ENCODE data around the gene BAZ2B.

The BAZ2B gene

GRCh38 chr2:159459279-159459678, 157.1 kb downstream of the BAZ2B start:
- FAIRE-seq, result no peak

DNA sequence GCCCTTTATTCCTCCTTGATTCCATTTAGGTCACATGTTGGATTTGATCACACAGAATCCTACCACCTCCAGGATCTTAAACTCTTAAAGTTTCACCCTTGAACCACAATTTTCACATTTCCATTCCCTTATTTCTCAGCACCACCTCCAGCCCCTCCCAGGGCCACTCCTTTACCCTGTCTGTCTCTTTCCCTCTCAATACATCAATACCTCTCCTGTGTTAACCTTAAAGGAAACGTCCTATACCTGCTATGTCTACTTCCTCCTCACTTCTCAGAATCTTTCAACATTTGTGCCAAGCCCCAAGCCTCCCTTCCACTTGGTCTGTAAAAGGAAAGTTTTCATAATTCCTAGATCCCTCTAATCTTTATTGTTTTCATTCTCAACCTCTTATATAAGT, 158.8 kb downstream of the BAZ2B start:
- no peak for FAIRE-seq

- FAIRE-seq, result peak; percentile 32
These were observed 159.6 kb downstream of the BAZ2B start for GRCh38 chr2:159456500-159457426.

- FAIRE-seq, result peak; percentile 48
These were observed 160.9 kb downstream of the BAZ2B start for GRCh38 chr2:159455330-159455918.

GRCh38 chr2:159454185-159454584, 162.2 kb downstream of the BAZ2B start:
- FAIRE-seq, result no peak

GRCh38 chr2:159450180-159450579, 166.2 kb downstream of the BAZ2B start:
- no peak for FAIRE-seq

DNA sequence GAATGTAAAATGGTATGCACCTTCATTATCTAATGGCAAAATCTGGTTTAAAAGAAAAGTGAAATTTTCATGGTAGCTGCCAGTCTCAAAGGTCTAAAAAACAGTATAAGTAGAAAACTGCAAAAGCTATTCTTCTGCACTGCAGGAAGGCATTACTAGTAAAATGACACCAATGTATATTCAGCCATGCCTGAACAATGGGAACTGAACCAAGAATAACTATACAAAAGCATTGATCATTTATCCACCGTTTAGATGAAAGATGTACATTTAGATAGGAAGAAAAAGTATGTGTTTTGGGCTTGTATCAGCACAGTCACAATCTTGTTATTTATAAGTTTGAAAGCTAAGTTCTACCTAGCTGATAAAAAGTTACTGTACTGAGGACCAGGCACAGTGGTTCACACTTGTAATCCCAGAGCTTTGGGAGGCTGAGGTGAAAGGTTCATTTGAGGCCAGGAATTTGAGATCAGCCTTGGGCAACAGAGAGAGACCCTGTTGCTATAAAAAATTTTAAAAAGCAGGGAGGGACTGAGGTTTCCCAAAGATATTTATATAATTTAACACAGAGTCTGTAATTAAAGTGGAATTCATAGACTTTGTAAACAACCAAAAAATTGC, 166.7 kb downstream of the BAZ2B start:
- FAIRE-seq, result no peak

DNA sequence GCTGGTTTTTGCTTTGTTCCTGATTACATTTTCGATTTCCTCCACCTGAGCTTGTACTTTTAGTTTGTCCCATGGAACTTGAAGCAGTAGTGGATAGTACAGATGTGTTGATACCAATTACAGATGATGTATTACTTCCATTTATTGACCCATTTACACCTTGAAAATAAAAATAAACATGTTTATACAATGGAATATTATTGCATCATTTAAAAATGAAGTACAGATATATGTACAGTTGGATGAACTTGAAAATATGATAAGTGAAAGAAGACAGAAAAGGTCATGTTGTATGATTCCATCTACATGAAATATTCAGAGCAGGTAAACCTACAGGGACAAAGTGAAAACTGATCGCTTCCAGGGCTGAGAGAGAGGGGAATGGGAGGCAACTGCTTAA, 169.5 kb downstream of the BAZ2B start:
- FAIRE-seq, result no peak

DNA sequence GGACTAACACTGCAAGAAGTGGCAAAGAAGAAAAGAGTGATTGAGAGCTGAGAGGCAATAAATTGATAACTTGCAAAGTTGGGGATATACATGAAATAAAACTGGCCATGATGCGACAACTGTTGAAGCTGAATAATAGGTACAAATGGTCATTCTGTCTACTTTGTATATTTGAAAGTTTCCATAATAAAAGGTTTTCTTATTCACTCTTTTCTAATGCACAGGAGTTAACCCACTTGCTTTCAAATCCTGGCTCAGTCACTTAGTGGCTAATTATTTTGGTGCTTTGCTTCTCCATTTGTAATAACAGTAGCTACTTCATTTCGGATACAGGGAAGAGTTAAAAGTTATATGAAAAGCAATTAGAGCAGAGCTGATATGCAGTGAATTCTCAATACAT, 170.1 kb downstream of the BAZ2B start:
- FAIRE-seq, result no peak

GRCh38 chr2:159445307-159445706, 171.0 kb downstream of the BAZ2B start:
- no peak for FAIRE-seq

DNA sequence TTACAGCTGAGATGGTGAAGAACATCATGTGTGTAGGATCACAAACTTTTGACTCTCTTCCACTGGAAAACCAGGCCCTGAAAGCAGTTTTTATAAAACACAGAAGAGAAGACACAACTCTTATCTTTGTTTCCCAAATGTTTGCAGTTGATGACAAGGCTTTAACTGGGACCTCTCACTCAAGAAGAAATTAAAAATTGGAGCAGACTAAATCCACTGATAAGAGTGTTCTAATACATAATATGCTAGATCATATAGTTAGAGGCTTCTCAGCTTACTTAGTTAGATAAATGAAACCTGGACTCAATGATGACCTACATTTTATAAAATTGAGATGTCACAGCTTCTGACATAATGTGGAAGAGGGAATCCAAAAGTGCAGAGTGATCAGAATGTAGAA, 171.6 kb downstream of the BAZ2B start:
- FAIRE-seq, result no peak

DNA sequence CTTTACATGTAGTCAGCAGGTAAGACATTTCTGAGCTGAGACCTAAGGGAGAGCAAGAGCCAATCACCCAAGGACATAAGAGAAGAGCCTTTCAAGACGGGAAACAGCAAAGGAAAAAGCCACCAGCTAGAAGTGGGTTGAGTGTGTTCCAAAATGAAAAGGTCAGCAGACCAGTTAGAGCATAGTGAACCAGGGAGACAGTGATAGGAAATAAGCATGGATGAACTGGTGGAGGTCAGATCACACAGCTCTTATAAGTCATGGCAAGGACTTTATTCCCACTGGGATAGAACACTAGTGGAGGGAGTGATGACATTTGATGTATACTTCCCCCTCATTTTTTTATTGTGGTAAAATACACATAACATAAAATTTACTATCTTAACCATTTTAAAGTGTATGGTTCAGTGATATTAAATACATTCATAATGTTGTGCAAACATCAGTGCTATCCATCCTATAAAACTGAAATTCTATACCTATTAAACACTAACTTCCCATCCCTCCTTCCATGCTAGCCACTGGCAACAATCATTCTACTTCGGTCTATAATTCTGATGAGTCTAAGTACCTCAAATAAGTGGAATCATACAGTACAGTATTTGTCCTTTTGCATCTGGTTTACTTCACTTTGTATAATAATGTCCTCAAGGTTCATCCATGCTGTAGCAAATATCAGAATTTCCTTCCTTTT, 174.0 kb downstream of the BAZ2B start:
- no peak for FAIRE-seq

GRCh38 chr2:159441182-159441581, 175.2 kb downstream of the BAZ2B start:
- no peak for FAIRE-seq

- FAIRE-seq, result no peak
These were observed 176.9 kb downstream of the BAZ2B start for GRCh38 chr2:159439421-159439820.

DNA sequence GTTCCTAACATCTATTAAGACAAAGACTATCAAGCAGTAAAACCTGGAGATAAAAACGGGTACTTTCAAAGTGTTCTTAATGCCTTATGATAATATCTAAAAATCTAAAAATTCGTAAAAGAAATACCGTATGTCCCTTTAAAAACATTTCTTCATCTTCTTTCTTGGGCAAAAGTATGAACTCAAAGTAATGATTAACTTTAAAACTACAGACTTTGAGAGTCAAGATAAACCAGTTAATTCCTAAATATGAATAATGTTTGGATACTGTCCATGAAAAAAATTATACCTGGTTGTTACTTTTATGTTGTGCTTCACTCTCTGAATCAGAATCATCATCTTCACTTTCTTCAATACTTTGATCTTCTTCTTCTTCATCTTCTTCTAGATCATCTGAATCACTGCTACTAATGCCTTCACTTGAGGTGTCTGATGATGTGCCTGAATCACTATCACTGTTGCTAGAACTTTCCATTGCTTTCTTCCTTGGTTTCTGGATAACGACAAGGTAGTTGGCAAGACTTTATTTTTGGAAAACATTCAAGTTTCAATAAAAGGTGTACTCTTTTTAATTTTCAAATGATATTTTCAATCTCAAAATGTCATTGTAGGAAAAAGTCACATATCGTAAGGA, 177.5 kb downstream of the BAZ2B start:
- FAIRE-seq, result no peak

DNA sequence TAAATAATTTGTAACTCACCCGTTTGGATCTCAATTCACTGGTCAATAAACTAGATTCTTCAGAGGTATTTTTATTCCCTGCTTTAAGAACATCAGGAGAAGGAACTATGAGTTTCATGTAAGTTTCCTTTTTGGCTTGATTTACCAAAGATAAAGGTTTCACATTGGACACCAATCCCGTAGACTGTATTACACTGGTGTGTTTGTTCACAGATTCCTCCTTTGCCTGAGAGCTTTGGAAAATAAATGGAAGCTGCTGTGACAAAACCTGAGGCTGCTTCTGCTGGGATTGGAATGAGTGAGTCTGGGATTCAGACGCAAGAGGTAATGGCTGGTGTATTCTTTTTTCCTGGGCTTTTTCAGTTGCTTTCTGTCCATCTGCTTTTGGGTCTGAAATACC, 178.1 kb downstream of the BAZ2B start:
- FAIRE-seq, result no peak

- no peak for FAIRE-seq
These were observed 183.7 kb downstream of the BAZ2B start for GRCh38 chr2:159432610-159433009.

DNA sequence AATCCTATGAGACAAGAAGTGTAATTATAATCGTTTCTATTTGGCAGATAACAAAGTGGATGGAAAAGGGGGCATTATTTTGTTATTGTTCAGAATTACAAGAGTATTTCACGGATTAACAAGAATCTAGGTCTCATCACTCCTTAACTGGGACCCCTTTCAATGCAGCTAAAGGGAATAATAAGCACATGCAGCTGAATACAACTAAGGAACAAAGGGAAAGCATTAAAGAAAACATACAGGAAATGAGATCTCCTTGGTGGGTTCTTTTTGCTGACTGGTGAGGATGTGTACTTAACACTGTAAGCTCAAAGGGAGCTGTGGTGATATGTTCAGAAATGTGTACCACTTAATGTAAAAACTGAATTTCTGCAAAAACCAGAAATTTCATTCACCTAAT, 189.3 kb downstream of the BAZ2B start:
- no peak for FAIRE-seq

DNA sequence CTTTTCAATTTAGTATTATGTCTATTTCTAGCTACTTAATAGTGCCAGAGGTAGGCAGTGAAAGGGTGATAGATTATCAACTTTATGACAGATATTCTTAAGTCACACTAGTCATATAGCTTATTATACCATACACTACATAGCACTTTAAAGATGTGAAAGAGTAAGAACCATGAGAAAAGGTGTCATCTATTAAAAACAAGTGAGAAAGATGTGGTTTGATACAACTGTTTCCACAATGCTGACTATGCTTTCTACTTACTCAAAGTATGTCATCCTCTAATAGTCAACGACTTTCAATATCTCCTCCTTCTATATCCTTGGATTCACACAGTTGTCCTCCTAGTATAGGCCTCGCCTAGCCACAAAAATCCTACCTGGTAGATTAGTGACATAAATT, 196.9 kb downstream of the BAZ2B start:
- no peak for FAIRE-seq

- no peak for FAIRE-seq
These were observed 204.9 kb downstream of the BAZ2B start for GRCh38 chr2:159411460-159411859.

DNA sequence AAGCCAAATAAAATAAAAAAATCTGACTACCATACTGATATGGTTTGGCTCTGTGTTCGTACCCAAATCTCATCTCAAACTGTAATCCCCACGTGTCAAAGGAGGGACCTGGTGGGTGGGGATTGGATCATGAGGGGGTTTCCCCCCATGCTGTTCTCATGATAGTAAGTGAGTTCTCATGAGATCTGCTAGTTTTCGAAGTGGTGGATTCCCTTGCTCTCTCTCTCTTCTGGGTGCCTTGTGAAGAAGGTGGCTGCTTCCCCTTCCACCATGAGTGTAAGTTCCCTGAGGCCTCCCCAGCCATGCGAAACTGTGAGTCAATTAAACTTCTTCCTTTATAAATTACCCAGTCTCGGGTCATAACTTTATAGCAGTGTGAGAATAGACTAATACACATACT, 206.1 kb downstream of the BAZ2B start:
- FAIRE-seq, result no peak

DNA sequence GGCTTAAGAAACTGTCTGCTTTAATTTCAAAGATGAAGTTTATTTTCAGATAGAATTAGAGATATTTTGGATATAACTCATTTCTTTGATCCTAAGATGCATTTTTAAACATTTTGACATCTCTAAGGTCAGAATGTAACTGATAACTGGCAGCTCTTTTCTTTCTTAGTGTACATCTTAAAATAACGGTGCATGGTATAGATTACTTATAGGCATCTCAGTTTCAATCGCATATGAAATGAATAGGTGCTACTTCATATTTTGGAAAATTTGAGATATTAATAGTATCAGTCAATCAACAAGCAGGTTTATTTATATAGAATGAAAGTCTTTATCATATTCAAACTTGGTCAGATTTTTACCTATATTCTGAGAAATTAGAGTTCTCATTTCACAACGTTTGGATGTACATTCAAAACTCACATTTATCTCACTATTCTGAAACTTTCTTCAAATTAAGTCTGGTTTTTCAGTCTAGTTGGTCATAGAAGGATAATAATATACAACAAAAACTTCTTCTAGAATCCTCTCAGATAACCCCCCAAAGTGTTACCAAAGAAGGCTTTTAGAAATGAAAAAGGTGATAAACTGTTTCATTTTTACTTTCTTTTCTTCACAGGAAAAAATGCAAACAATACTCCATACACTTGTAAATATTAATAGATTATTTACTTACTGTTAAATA, 207.1 kb downstream of the BAZ2B start:
- no peak for FAIRE-seq

Data from TTC549 (cell line).